Airway epithelial cell (primary cell): ENCODE data around the gene TMEM203. TPM values are rescaled to one million over a fixed set of nuclear protein-coding genes. Genes with fewer than 3 reads are reported as not detected.

ENCODE experiments used
- total RNA-seq: library from RNA; depleted of rRNA; stranded (reverse); fragments of >200 nt; gene quantifications from 2 replicates; pipeline ENCODE4 v1.2.3, GENCODE V29; 2015

TMEM203 gene
- total RNA-seq = 38.4 and 43.2 TPM in 2 replicates

GRCh38 chr9:137205126-137206069, at the start of gene TMEM203, which contains the start of gene NDOR1:
TSS of gene TMEM203 (minus strand) at chr9:137205648. CDS start at chr9:137205414, 234 bp downstream.
TSS of gene NDOR1 (plus strand) at chr9:137205700. CDS start at chr9:137205778, 78 bp downstream.

GRCh38 chr9:137254624-137255447, 49.4 kb upstream of the TMEM203 start, which contains the start of gene NELFB:
TSS of gene NELFB (plus strand) at chr9:137255327.

GRCh38 chr9:137251194-137251461, 45.7 kb upstream of the TMEM203 start, which contains the start of gene STPG3:
TSS of gene STPG3 (plus strand) at chr9:137251286. CDS start at chr9:137251287, 1 bp downstream.

DNA sequence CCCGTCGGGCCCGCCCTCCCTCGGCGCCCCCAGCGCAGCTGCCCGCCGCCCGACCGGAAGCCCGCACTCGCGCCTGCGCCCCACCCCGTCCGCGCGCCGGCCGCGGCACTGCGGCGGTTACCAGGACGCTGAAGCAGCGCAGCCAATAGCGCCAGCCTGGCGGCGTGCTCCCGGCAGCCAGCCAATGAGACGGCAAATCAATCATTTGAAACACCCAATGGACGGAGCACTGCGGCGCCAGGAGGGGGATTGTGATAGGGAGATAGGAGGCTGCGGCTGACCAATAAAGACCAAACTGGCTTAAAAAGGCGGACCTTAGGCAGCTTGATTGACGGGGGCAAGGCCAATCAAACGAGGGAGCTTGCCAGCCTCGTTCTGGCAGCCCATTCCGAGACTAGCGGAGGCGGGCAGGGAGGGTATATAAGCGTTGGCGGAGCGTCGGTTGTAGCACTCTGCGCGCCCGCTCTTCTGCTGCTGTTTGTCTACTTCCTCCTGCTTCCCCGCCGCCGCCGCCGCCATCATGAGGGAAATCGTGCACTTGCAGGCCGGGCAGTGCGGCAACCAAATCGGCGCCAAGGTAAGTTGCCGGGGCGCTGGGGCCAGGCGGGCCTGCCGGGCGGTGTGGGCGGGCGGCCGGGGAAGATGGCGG, 35.5 kb upstream of the TMEM203 start, which contains the start of gene TUBB4B:
Gene TUBB4B (plus strand): TSS at position 447 of the 649 bp plus-strand sequence. CDS start 74 bp downstream, at position 521.

GRCh38 chr9:137230705-137231371, 25.4 kb upstream of the TMEM203 start, which contains the start of gene SLC34A3:
TSS of gene SLC34A3 (plus strand) at chr9:137230901. CDS start at chr9:137231703, 802 bp downstream.

DNA sequence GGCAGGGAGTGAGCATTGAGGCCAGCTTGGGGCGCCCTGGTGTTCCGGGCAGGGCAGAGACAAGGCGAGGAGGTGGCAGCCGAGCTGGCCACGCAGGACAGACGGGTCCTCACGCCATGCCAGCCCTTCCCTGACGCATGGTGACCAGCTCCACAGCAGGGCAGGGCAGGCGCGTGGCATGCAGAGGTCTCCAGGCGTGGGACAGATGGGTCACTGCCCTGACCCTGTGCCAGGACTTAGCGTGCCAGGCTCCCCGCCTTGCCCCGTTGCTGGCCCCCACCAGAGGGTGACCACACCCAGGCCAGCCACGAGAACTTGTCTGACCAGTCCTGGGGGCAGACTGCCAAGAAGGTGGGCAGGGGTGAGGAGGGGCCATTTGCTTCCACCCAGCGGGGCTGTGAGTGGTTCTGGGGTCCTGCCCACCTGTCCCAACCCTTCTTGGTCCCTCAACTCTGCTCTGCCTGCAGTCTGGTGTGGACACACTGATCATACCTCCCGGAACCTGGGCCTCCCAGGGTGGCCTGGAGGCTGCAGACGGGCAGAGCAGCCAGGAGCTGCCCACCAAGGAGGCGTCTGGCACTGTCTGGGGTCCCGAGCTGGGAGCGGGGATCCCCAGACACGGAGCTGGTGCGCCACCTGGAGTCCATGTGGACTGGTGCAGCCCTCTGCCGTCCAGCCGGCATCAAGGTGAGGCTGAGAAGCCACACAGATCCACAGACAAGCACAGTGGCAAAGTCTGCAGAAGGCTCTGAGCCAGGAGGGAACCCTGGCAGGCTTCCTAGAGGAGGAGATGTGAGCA, 21.8 kb upstream of the TMEM203 start, which contains the start of gene RNF224:
Gene RNF224 (plus strand): TSS at position 449 of the 799 bp plus-strand sequence. CDS start 834 bp downstream, outside the sequence.

GRCh38 chr9:137224830-137225694, 19.6 kb upstream of the TMEM203 start, which contains the start of gene CYSRT1:
TSS of gene CYSRT1 (plus strand) at chr9:137225174. CDS start at chr9:137225622, 448 bp downstream.

DNA sequence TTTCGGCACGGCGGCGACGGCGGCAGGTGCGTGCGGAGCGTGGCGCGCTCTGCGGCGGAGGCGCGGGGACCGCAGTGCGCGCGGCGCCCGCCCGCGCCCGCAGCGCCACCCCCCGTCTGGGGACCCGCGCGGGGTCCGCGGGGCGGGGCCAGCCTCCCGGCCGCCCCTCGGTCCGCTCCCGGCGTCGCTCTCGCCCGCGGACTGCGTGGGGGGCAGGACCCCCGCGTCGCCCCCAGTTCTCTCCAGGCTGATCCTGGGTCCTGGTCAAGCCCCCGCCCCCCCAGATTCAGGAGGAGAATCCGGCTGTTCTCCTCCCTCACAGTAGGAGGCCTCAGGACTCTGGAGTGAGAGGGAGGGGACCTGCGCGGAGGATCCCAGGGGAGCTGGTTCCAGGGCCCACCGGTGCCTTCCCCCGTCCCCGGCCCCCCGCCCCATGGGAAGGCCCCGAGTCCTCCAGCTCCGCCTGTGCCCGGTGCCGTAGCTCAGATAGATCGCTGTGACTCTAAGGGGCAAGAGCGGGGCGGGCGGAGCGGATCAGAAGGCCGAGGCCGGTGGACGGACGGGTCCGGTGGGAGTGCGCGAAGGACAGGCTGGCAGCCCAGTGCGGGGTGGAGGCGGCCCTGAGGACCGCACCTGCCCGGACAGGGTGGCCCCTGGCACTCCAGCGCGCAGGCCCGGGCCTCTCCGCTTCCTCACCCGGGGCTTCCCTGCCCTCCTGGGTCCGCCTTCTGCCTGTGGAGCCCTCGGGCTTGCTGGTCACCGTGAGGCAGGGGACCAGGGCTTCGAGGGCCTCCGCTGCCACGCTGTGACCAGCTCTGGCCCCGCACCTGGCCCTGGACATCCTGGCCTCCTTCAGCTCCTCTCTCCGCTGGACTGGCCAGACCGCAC, 17.0 kb upstream of the TMEM203 start, which contains the start of gene RNF208:
Gene RNF208 (minus strand): TSS at position 51 of the 888 bp plus-strand sequence. CDS start 1,028 bp downstream, outside the sequence.

DNA sequence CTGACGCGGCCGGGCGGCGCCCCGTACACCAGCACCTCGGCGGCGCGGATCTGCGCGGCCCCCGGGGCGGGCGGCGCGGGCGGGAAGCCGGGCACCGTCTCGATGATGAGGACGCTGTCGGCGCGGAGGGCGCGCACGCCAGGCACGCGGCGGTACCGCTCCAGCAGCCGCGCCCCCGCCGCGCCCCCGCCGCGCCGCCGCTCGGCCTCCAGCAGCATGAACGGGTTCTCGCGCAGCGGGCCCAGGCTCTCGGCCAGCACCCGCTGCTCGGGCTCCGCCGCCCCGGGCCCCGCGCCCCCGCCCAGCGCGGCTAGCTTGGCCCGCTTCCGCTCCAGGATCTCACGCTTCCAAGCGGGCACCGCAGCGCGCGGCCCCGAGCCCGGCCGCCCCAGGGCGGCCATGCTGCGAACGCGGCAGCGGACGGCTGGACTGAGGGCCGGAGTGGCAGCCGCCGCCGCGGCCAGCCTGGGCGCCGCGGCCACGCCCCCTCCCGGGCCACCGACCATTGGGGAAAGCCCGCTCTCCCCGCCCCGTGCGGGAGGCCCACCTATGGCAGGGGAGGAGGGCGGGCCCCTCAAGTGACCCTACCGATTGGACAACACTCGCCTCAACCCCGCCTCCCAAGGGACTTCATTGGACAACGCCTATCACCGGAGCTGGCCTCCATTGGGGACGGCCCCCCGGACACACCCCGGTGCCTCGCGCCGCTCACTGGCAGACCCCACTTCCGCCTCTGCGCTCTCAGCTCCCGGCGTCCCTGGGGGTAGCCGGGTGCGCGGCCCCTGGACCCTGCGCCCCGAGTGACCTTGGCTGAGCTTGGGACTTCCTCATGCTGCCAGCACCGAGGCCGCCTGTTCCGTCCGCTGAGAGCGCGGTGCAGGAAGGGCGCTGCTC, 4.9 kb downstream of the TMEM203 start, which contains the start of gene TPRN:
Gene TPRN (minus strand): TSS at position 431 of the 894 bp plus-strand sequence. CDS start 30 bp downstream, at position 401.

DNA sequence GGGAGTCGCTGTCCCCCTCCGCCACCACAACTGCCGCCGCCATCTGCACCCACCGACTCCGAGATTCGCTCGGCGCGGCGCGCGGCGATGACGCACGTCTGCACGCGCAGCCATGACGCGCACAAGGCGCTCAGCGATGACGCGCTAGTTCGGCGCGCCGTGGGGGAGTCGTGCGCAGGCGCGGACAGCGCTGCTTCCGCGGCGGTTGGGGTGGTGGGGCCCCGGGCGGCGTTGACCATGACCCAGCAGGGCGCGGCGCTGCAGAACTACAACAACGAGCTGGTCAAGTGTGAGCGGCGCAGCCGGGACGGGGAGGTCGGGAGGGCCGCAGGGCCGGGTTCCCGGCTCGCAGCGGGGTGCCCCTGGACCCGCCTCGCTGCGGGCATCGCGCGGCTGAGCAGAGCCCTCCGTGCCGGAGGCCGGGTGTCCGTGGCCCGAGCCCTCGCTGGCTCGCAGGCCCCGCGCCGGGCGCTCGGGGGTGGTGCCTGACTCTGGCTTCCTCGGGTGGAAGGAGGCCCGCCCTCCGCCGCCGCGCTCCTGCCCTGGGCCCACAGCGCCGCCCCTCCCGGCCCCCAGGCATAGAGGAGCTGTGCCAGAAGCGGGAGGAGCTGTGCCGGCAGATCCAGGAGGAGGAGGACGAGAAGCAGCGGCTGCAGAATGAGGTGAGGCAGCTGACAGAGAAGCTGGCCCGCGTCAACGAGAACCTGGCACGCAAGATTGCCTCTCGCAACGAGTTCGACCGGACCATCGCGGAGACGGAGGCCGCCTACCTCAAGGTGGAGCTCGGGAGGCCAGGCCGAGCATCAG, 16.8 kb downstream of the TMEM203 start, which contains the start of the genes ANAPC2 and SSNA1:
Gene ANAPC2 (minus strand): TSS at position 71 of the 807 bp plus-strand sequence. CDS start 28 bp downstream, at position 43.
Gene SSNA1 (plus strand): TSS at position 187 of the 807 bp plus-strand sequence. CDS start 51 bp downstream, at position 238.

DNA sequence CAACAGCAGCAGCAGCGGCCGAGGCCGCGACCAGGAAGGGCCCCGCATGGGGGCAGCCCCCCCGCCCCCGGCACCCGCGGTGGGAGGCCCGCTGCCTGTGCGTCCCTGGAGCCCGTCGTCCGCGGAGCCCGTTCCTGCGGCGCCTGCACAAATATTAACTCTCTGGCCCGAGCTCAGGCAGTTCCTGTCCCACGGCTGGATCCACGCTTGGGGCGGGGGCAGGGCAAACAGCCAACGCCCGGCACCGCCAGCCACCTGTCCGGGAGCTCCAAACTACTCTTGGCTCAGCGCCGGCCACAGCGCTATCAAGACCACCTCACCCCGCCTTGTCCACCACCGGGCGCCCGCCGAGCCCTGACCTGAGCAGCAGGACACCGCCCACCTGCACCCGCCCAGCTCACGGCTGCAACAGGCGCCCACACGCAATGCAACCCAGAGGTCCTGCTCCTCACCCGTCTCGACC, 35.5 kb downstream of the TMEM203 start, which contains the start of gene LRRC26:
Gene LRRC26 (minus strand): TSS at position 156 of the 463 bp plus-strand sequence. CDS start 108 bp downstream, at position 48.

